Erythroblast (primary cell): ENCODE data around the gene EIF4G2.
A peak's percentile ranks its signal among the peaks of the same experiment; 100 is the strongest.

Experiments
- DNase-seq, 2 experiments: peaks; one replicate each; lab custom pipeline; 2025; lab: John Stamatoyannopoulos, UW
- GATA1 ChIP-seq: IDR thresholded peaks from 2 replicates; pipeline ENCODE4 v1.6.1; 2011; ENCODE audit warnings: low read depth, mild to moderate bottlenecking, control low read depth, low read length, moderate library complexity
- POLR2A ChIP-seq: IDR thresholded peaks from 2 replicates; pipeline ENCODE4 v1.6.1; 2011; ENCODE audit warnings: mild to moderate bottlenecking, low read length

Gene EIF4G2

DNA sequence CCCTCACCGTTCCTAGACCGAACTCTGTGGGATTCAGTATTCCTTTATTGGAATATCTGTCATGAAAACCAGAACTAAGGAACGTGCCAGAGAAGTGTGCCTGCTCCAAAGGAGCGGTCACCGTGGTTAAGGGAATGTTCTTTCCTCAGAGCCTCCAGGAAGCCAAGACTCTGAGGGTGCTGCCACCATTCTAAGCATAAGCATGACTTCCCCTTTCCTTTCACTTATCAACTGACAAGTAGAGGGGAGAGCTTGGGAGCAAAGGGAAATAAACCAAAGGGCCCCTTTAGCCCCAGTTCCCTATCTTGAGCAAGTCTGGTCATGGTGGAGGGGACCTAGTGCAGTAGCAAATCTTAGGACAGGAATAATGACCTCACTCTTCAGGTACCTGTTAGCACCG lies 30.9 kb downstream of the EIF4G2 start:
- DNase-seq = no peak
- TF ChIP-seq GATA1 = no peak

DNA sequence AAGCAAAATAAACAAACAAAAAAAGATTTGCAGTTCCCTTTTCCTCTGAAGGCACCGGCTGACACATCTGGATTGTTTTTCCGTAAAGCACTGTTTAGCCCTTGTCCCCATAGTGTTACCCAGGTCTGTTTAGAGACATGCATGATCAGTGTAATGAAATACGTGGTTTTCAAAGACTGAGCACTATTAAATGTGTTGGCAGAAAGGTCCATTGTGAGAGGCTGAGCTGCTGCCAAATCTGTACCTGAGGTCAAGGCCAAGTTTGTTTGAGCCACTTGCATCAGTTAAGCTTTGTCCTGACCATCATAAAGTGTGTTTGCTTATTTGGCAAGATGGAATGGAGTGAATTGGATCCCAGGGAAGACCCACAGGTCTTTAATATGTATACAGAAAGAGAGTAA lies 31.3 kb downstream of the EIF4G2 start:
- TF ChIP-seq POLR2A (no peak), GATA1 (no peak)
- DNase-seq = no peak

DNA sequence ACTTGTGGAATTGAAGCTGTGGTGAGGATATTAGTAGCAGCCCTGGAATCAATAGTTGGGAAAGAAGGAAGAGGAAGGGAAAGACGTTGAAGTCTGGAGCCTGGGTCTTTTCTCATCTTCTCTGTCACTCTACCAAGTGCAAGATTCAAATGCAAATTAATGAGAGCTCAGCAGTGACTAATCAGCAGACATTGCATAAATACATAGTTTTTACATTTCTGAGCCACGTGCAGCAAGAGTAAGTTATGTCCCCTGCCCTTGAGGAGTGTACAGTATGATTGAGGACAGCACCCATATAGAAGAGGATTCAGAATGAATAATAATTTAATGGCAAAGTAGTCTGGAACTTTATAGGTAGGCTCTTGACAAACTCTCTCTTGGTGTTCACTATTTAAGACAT lies 33.9 kb downstream of the EIF4G2 start:
- no peak for DNase-seq
- TF ChIP-seq POLR2A = no peak
- no peak for TF ChIP-seq GATA1

DNA sequence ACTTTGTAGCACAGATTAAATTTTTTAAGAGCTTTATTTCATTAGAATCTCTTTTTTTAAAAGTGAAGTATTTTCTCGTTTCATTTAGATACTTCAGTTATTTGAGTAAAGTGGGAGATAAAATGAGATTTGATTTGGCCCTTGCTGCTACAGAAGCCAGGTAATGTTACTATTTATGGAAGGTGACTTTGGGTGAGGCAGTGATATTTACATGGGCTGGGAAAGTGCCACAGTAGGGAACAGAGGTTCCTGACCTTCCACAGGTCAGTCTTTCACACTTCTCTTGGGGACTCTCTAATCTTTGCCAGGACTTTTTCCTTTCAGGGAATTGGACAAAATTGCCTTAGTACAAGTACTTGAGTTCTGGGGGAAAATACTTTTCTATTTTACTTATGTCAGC lies 37.3 kb downstream of the EIF4G2 start:
- TF ChIP-seq POLR2A (no peak), GATA1 (no peak)
- DNase-seq = no peak

DNA sequence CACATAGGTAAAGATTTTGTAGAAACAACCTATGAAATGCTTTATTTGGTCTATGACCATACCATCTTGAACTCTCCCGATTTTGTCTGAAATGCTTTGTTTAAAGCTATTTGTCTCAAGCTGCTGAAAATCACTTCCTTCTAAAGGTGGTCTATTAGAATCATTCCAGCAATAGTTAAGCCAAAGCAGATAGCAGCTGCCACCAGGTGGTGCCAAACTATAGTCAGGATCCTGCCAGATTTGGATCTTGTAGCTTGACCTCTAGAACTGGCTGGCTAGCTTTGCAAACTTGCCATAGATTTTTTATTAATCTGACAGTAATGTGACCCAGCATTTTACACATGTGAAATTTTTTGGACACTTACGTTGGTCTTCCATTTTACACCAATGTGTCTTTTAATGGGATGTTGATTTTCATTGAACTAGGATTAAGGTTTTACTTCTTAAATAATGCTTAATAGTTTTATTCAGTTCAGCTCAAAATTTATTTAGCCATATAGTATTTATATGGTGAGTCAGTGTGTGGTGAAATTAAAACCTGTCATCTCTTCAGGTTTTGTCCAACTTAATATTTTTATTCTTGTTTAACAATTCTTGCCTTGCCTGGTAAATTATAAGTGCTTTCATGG lies 38.0 kb downstream of the EIF4G2 start:
- TF ChIP-seq POLR2A (no peak), GATA1 (no peak)
- DNase-seq = peak; percentile 38 to 63

DNA sequence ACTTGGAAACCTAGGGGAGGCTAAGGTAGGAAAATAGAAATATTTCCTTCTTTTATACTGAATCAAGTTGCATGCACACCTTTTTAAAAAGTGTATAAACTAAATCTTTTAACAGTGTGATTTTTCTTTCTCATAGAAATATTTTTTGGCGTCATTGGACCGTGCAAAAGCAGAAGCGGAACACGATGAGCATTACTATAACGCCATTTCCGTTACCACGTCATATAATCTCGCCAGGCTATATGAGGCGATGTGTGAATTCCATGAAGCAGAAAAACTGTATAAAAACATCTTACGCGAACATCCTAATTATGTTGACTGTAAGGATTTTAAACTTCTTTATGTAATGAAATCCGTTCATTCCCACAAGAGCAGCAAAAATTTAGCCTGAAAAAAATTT lies 44.3 kb downstream of the EIF4G2 start:
- TF ChIP-seq GATA1 (no peak), POLR2A (no peak)
- no peak for DNase-seq

DNA sequence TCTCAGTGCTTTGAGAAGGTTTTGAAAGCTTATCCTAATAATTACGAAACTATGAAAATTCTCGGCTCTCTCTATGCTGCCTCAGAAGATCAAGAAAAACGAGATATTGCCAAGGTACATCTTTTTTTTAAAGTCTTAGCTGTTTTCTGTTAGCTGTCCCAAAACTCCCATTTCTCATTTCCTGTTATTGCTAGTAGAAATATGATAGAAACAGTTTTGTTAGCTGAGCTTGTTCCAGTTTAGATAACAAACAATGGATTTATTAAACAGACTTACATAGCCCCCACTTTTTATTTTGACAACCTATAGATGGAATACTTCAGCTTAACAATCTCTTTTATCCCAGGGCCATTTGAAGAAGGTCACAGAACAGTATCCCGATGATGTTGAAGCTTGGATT lies 45.0 kb downstream of the EIF4G2 start:
- no peak for DNase-seq
- no peak for TF ChIP-seq GATA1
- no peak for TF ChIP-seq POLR2A

DNA sequence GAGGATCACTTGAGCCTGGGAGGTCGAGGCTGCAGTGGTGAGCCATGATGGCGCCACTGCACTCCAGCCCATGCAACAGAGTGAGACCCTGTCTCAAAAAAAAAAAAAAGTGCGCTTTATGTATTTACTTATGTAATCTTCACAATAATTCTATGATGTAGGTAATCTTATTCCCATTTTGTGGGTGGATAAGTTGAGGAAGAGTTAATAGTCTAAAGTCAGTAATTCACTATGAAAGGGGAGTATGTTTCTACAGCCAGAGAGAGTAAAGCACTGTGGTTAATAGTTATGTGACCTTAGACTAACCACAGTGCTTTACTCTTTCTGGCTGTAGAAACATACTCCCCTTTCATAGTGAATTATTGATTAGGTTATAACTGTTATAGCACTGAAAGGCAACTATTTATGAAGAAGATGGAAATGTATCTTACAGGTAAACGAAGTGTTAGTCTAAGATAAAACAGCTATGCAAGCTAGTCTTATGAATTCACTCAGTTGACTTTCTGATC lies 45.8 kb downstream of the EIF4G2 start:
- DNase-seq = no peak
- TF ChIP-seq POLR2A = no peak
- no peak for TF ChIP-seq GATA1

DNA sequence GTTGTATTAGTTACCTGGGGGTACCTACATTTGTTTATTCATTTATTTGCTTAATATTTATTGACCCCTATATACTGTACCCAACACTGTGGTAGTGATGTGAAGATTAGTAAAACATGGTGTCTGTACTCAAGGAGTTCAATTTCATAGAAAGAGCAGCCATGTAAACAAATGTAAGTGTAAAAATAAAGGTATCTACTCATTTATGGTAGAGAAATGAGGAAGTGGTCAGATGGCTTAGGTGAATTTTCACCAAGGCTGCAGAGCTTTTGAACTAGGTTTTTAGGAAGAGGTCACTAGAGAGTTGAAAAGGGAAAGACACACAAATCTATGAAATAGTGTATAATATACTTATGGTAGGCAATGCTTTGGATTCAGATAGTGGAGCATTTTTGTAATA lies 46.5 kb downstream of the EIF4G2 start:
- no peak for DNase-seq
- TF ChIP-seq POLR2A = no peak
- TF ChIP-seq GATA1 = no peak

DNA sequence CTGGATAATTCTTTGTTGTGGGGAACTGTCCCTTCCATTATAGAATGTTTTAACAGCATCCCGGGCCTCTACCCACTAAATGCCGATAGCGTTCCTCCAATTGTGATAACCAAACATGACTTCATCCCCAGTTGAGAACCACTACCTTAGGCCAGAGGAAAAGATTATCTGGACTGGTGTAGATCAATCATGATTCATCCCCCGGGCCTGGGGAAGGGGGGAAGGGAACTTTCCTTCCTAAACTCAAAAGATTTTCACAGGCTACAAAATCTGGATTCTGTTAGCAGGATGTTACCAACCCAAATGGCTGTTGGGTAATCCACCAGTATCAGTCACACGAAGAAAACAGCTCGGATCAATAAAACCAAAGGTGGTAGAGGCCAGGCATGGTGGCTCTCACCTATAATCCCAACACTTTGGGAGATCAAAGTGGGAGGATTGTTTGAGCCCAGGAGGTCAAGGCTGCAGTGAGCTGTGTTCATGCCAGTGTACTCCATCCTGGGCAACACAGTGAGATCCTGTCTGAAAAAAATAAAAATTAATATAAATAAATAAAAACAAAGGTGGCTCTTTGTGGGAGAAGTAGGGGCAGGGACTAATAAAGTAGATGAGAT lies 47.5 kb downstream of the EIF4G2 start:
- no peak for TF ChIP-seq POLR2A
- TF ChIP-seq GATA1 = no peak
- no peak for DNase-seq

DNA sequence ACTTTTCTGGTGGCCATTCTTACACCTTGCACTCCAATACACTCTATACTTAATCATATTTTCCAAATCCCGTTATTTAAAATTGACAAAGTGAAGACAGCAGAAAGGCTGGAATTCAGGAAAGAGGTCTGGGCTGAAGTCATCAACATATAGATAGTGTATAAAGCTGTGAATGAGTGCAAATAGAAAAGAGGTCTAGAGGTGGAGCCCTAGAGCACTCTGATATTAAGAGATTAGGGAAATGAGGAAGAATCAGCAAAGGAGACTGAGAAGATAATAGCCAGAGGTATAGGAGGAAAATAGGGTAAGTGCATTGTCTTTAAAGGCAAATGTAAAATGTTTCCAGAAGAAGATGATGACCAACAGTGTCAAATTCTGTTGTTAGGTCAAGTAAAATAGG lies 49.8 kb downstream of the EIF4G2 start:
- DNase-seq = peak; percentile 43 to 46
- TF ChIP-seq GATA1 (no peak), POLR2A (no peak)

DNA sequence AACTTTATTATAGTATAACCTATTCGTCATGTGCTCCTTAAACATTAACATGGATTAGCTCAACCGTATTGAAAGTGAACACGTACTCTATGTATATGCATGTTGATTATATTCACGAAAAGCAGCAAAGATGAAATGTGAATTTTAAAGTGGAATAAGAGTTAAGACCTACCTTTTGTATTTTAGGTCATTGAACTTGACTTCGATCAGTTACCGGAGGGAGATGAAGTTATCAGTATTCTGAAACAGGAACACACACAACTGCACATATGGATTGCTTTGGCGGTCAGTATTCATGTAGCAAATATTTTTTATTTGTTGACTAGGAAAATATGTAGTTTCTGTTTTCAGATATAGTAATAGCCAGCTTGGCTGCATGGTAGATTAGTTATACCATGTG lies 56.2 kb downstream of the EIF4G2 start:
- TF ChIP-seq GATA1 (no peak), POLR2A (no peak)

DNA sequence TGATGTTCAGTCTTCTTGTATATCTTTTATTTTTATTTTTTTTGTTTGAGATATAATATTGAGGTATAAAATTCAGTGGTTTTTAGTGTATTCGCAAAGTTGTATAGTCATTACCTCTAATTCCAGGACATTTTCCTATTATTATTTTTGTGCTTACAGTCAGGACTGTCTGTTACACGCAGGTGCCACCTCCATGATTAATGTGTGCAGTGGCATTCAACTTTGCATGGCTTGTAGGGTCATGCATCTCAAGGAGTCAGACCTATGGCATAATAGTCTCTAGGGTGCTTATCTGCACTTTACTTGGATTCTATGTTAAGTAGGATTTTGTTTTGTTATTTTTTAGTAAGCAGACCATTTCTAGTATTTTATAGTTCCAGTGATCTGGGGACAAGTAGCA lies 56.7 kb downstream of the EIF4G2 start:
- TF ChIP-seq POLR2A (no peak), GATA1 (no peak)
- DNase-seq = peak; percentile 19 to 40

More for the DNA sequence above, 56.2 kb downstream of the EIF4G2 start:
- peak in 1 of 2 experiments; percentile 34 for DNase-seq

DNA sequence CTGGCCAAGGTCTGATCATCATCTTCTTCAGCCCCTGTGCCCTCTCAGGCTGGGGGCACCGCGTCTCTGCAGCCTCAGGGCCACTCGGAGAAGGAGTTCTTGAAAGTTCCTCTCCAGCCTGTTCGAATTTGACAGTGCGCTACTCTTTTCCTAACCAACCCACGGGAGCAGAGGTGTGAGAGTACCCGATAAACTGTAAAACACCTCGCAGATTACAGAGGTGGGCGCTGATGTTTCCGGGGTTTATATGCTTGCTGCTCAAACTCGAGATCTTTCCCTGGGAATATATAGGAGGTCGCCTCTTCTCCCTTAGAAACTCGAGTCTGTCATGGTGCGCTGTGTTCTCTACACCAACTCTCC lies 57.2 kb downstream of the EIF4G2 start:
- TF ChIP-seq POLR2A (no peak), GATA1 (no peak)
- DNase-seq = peak; percentile 44 to 67
